HG03196 (cell line): ENCODE results near the gene NOS1AP.
"Not testable (repeated sequence)": the region's sequence is repeated elsewhere in the genome, so short reads cannot be mapped to it uniquely, and the experiment has no call there.

ENCODE experiments used
- ATAC-seq: cut with Tn5 transposase; IDR thresholded peaks from one replicate; pipeline ENCODE4 v1.9.1; 2021; ENCODE audit not compliant: unreplicated experiment

NOS1AP gene

GRCh38 chr1:162323023-162323422 is 253.5 kb downstream of the NOS1AP start:
- ATAC-seq = no peak

DNA sequence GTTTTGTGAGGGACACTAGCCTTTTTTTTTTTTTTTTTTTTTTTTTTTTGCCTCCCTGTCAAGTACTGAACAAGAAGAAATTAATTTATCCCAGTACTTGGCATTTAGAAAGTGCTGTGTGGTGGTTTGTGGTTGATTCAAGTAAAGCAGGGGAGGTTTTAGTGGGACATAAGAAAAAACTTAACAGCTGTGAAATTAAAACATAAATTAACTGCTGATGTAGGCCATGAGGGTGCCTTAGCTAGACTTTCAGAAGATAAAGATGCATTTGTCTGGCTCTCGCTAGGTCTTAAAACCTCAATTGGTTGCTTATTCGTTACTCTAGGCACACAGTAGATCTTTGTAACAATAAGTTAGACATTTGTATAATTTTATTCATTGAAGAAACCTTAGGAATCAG is 254.9 kb downstream of the NOS1AP start:
- ATAC-seq = no peak

GRCh38 chr1:162326559-162326958 is 257.1 kb downstream of the NOS1AP start:
- ATAC-seq = no peak

- ATAC-seq = no peak
Observed at GRCh38 chr1:162327144-162327787, 257.8 kb downstream of the NOS1AP start.

- ATAC-seq = no peak
Observed at GRCh38 chr1:162327788-162328165, 258.3 kb downstream of the NOS1AP start.

GRCh38 chr1:162328512-162328911 is 259.0 kb downstream of the NOS1AP start:
- ATAC-seq = no peak

- ATAC-seq = no peak
Observed at GRCh38 chr1:162329826-162330225, 260.3 kb downstream of the NOS1AP start.

GRCh38 chr1:162333991-162334390 is 264.5 kb downstream of the NOS1AP start:
- ATAC-seq = no peak

DNA sequence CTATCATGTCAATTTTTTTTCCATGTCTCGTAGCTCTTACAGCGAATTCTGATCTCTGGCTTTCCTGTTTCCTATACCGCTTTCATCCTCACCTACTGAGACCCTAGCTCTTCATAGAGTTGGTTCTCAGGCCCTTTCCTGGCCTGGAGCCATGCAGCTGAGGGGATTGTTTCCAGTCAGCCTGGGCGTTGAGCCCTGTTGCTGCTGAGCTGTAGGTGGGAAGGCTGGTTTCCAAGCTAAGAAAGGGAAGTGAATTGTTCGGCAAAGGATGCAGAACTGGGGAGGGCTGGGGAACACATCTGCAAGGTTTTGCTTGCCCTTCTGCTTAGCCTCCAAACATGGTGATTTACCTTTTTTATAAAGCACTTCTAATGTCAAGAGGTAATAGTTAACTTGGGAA is 265.6 kb downstream of the NOS1AP start:
- no peak for ATAC-seq

- ATAC-seq = no peak
Observed at GRCh38 chr1:162336621-162337285, 267.3 kb downstream of the NOS1AP start.

DNA sequence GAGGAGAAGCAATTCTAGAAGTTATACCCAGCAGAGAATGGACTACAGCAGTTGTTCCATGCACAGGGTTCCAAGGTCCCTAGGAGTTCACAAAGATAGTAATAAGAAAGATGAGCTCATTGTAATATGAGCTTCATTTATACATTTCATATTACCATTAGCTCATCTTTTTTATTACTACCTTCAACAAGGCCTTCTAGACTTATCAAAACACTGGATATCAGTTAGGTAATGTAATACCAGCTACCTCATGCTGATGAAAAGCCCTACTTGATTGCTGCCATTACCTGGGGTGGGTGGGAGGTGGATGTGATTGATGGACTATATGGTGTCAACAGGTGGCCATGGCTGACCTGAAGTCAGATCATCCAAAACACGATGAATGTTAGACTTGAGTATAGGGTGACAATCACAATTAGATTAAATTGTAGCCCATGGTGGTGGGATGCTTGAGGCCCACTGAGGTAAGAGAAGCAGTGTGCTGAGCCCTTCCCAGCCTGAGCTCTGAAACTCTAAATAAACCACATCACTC is 273.0 kb downstream of the NOS1AP start:
- ATAC-seq = no peak

DNA sequence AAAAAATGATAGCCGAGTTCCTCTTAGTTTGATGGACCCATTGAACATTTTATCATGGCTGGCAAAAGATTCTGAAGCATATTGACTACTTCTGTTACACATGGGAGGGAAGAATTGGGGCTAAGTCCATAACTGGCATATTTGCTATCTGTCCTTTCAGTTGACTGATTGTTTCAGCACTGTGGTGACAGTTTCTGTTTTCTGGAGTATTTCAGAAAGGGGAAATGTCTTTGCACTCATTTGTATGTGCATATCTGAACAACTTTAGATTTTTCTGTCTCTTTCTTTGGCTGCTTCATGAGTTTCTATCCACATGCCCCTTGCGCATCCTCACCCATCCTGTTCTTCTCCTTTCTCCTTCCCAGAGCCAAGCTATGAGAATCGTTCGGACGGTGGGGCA is 274.0 kb downstream of the NOS1AP start:
- ATAC-seq = no peak

DNA sequence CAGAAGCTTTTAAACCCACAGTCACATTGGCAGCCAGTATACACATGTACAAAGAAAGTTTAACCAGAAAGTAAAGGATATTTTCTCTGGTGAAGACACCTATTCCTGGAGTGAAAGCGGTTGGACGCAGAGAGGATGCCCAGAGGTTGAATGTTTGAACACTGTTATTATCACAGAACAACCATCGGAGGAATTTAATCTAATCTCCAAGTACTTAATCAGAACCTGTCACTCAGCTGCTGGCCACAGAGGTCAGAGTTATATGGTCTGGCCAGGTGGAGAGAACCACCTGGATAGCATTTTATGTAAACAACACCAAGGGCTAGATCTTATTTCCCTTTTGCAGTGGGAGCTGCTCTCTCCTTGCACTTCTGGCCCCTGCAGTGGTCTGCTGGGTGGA is 277.8 kb downstream of the NOS1AP start:
- no peak for ATAC-seq

DNA sequence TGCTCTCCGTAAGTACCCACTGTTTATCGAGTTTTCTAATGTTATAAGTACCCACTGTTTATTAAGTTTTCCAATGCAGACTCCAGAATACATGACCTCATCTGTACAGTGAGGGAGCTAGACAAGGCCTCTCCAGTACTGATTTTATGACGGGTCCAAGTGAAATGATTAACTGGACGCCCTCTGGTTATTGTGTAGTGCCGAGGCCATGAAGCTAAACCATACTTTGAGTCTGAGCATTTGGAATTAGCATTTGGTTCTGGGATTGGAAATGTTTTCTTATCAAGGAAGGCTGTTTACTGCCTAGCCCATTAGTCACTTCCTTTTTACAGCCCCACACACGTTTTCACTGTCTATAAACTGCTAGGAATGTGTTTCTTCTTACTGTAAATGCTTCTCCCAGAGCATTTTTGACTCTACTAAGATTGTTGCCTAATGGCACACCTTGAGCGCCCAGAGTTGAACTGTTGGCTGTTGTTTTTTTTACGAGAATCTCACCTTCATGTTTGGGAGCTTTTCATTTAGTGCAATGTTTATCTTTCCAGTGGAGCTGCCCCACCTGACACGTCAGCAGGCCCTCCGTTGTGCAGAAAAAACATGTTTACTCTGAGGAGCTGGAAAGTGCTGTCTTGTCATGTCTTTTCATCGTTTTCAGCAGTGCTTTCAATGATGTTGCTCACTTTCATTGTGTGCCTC is 280.3 kb downstream of the NOS1AP start:
- ATAC-seq = no peak

DNA sequence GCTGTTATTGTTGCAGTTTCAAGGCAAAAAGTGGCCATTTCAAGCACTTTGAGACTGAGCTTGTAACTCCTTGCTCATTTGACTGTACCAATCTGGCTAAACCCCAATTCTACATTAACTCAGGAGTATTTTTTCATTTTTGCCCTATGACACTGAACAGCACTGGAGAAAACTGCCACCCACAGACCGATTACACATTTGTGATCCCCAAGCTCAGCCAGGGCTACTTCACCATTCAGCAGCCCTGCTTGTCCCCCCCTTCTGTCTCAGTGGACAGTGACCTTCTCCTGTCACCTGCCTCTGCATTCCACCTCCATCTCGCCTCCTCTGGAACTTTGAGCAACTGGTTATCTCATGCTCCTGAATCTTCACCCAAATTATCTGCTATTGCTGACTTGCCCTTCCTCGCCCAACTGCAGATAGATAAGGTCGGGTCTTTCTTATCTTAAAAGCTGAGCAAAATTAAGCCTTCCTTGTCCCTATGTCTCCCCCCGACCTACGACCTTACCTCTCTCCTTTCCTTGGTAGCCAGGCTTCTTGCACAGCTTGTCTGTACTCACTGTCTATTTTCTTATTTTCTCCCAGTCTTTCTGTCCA is 281.9 kb downstream of the NOS1AP start:
- ATAC-seq = no peak

DNA sequence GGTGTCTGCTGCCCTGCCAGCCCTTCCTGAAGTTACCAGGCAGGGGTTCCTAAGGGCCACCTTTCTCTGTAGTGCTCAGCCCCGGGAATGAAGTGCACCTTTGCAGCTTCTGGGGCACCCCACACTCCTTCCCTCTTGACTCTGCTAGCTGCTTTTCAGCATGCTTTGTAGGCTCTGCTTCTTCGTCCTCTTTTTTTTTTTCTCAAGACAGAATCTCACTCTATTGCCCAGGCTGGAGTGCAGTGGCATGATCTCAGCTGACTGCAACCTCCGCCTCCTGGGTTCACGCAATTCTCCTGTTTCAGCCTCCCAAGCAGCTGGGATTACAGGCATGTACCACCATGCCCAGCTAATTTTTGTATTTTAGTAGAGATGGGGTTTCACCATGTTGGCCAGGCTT is 282.4 kb downstream of the NOS1AP start:
- ATAC-seq = not testable (repeated sequence)

GRCh38 chr1:162353078-162353477 is 283.6 kb downstream of the NOS1AP start:
- ATAC-seq = no peak

GRCh38 chr1:162353702-162354101 is 284.2 kb downstream of the NOS1AP start:
- no peak for ATAC-seq

- ATAC-seq = no peak
Observed at GRCh38 chr1:162357681-162358266, 288.3 kb downstream of the NOS1AP start.

DNA sequence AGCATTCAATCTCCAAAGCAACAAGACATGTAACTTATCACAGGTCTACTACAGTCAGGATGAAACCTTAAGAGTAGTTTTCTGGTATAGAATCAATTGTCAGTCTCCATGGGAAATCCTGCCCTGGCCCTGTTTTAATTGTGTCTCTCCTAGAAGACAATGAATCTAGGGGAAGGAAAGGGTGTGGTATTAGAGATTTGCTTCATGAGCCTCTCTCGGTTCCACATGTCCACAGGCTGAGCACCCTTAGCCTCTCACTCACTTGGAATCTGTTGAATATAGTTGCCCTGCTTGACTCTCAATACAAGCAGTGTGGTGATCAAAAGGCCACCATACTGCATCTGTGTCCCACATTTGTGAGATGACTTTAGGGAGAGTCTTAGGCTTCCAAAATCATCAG is 289.4 kb downstream of the NOS1AP start:
- no peak for ATAC-seq

DNA sequence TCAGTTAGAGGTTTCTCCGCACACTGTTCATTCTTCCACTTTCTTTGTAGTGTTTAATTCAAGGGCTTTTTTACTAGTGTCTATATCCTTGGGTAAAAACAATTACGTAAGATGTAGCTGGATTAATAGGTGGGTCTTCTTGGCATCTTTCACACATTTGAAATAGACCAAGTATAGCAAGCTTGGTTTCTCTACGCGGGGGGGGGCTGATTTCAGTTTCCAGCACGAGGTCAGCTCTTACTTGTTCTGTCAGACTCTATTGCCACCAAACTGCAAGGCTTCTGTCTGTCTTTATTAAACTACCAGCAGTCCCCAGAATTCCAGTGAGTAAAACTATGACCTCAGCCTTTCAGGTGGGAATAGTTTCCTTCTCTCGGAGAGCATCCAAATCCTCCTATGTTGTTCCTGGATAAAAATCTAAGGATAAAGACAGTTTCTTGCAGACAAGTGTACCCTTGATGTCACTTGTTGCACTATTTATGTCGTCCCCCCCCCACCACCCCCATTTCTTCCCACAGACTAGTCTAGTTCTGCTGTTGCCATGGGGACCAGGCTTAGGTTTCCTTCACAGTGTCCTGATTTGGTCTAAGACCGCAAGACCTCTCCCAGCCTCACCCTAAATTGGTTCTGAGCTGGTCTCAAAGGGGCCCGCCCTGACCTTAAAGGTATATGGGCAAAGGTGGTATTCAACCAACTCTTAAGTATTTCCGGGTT is 290.2 kb downstream of the NOS1AP start:
- ATAC-seq = no peak
